ENCODE results near the gene C2CD2.

Gene C2CD2

DNA sequence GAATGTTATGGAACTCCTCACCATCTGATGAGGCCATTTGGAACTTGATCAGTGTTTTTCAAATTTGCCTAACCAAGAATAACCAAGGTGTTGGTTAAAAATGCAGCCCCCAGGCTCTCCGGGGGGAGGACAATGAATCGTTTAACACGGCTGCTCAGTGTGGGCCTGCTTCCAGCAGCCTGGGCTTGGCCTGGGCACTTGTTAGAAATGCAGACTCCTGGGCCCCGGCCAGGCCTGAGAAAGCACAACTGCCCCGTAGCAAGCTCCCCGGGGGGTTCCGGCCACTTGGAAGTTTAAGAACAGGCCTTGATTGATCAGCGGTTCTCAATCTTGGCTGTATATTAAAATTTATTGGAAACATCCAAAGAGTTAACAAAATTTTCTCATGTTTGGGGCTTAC, 22.8 kb upstream of the C2CD2 start:
- DNase-seq (ENCODE audit: low read depth), result no peak
- no peak overlapping the region for H3K4me3 ChIP-seq (ENCODE audit: low read length)
- TF ChIP-seq, protein P1, sequence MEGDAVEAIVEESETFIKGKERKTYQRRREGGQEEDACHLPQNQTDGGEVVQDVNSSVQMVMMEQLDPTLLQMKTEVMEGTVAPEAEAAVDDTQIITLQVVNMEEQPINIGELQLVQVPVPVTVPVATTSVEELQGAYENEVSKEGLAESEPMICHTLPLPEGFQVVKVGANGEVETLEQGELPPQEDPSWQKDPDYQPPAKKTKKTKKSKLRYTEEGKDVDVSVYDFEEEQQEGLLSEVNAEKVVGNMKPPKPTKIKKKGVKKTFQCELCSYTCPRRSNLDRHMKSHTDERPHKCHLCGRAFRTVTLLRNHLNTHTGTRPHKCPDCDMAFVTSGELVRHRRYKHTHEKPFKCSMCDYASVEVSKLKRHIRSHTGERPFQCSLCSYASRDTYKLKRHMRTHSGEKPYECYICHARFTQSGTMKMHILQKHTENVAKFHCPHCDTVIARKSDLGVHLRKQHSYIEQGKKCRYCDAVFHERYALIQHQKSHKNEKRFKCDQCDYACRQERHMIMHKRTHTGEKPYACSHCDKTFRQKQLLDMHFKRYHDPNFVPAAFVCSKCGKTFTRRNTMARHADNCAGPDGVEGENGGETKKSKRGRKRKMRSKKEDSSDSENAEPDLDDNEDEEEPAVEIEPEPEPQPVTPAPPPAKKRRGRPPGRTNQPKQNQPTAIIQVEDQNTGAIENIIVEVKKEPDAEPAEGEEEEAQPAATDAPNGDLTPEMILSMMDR (IDR thresholded peaks at IDR 0.05; ENCODE audit: insufficient read depth, low read depth, low read length, missing control alignments), result no peak

DNA sequence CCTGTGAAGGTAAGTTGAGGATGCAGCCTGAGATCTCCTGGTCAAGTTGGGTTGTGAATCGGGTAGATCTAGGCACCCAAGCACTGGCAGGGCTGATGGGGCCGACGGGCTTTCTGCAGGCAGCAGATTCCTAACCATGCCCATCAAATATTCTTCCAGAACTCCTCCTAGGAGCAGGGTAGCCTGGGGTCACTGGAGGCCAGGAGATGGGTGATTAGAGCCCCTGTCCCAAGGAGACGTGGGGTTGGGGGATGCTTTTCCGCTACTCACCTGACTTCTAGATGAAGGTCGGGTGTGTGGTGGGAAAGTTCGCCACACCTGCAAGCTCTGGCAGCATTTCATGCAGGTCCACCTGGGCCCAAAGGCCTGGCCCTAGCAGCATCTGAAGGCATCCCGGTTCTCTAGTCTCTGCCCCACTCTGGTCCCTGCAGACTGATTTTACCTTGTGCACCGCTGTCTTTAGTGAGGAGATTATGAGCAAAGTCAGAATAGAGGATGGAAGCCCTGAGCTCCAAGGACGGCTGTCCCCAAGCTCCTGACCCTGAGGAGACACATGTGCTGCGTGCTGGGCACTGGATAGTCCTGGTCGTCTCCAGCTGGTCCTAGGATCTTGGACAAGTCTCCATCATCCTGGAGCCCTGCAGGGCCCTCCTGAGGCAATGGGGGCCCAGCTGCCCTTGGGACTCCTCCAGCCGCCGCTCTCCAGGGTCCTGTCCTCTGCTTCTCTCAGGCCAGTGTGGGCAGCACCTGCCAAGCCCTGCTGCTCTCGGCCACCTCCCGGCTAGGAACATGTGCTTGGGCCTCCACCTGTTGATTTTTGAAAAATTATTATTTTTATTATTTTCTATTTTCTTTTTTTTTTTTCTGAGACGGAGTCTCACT, 21.8 kb upstream of the C2CD2 start:
- H3K4me3 ChIP-seq (ENCODE audit: low read length), result no peak overlapping the region
- TF ChIP-seq, protein P1 (IDR thresholded peaks at IDR 0.05; ENCODE audit: insufficient read depth, low read depth, low read length, missing control alignments), result no peak
- DNase-seq (ENCODE audit: low read depth), result no peak

DNA sequence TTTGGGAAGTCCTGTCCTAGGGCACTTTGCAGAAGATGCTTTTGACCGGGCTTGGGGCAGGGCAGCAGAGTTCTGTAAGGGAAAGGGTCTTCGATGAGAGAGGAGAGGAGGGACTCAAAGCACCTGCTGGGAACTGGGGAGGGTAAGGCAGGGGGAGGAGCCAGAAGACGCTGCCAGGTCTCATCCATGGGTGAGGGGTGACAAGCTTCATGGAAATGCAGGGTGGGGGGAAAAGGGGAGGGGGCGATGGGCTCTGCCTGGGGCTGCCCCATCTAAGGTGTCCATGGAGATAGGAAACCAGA, 20.9 kb upstream of the C2CD2 start:
- TF ChIP-seq, protein P1 (IDR thresholded peaks at IDR 0.05; ENCODE audit: insufficient read depth, low read depth, low read length, missing control alignments), result no peak
- DNase-seq (ENCODE audit: low read depth), result no peak
- no peak overlapping the region for H3K4me3 ChIP-seq (ENCODE audit: low read length)

DNA sequence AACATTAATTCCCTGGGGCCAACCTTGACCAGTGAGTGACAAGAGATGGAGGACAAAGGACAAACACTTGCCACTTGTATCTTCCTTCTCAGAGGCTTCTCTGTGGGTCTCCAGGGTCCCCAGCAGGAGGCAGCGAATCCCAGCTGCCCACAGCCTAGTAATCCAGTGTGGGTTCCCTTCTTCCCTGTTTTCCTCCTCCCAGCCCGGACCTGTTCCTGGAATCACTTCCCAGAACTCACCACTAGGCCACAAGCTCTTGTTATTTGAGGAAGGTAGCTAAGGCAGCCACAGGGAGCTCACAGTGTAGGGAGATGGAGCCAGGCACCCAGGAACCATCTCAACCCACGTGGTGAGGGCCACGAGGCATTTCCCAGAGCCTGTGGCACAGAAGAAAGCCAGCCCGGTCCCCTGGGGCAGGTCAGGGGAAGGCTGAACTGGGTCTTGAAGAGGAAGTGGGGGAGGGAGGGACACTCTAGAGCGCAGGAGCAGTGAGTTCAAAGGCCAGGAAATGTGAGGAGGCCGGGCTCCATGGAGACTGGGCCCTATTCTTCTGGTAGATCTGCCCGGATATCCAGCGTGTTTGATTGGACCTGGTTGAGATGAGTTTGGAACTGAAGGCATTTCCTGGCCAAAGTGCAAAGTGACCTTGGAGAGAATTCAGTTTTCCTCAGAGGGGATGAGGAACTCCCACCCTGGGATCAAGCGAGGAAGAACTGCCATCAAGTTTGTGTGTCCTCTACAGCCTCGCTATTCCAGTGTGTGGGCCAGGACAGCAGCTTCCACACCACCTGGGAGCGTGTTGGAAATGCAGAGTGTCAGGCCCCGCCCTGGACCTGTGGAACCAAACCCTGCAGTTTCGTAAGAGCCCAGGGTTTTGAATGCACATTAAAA, 20.3 kb upstream of the C2CD2 start:
- TF ChIP-seq, protein P1 (IDR thresholded peaks at IDR 0.05; ENCODE audit: insufficient read depth, low read depth, low read length, missing control alignments), result no peak
- DNase-seq (ENCODE audit: low read depth), result no peak
- H3K4me3 ChIP-seq (ENCODE audit: low read length), result no peak overlapping the region

DNA sequence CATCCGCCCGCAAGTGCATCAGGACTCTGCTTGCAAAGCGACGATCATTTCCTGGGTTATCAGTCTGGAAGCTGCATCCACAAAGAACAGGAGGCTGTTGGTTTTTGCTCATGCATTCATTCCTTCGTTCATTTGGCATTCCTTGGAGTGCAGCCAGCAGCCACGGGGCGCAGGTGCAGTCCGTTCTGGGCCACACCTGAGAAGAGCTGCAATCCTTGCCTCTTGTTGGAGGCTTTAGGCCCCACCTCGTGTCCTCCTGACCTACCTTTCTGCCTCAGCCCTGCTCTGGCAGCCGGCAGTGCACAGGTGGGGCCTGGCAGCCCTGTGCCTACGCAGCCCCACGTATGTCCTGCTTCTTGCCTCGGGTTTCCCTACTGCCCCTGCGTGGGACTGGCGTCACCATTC, 19.6 kb upstream of the C2CD2 start:
- TF ChIP-seq, protein P1 (IDR thresholded peaks at IDR 0.05; ENCODE audit: insufficient read depth, low read depth, low read length, missing control alignments), result no peak
- H3K4me3 ChIP-seq (ENCODE audit: low read length), result no peak overlapping the region
- peak; percentile 39 for DNase-seq (ENCODE audit: low read depth)

DNA sequence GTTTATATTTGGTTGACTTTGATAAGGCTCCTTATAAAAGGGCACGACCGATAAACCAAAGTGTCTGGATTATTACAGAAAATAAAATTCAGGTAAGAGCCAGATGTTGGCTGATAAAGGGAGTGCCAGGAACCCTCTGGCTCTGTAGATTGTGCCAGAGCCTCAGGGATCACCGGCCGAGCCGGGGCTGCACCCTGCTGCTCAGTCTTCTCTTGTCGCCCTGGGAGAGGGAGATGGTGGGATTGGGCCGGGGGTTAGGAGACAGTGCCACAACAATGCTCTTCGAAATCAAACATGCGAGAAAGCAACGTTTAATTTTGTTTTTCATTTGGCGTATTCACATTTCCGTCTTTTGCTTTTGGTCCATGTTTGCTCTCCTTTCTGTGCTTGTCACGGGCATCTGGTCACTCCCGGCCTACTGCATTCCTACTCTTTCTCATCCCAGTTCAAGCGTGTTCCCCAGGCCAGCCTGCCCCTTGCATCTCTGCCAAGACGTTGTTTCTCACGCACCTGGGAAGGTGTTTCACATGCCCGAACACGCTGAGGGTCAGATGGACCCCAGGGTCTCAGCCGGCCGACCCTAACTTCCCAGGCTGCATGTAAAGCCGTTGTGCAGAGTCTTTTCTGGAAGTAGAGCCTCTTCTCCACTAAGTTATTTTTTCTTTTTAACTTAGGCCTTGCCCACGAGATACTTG, 18.8 kb upstream of the C2CD2 start:
- TF ChIP-seq, protein P1 (IDR thresholded peaks at IDR 0.05; ENCODE audit: insufficient read depth, low read depth, low read length, missing control alignments), result no peak
- no peak for DNase-seq (ENCODE audit: low read depth)

More for the DNA sequence above, 18.8 kb upstream of the C2CD2 start:
- no peak overlapping the region for H3K4me3 ChIP-seq (ENCODE audit: low read length)
